NCI-H1930 (cell line): ENCODE measurements around the gene SPRR2D.
"Not testable (repeated sequence)": the region's sequence is repeated elsewhere in the genome, so short reads cannot be mapped to it uniquely, and the experiment has no call there.

Experiments used
- DNase-seq, 2 experiments: peaks; one replicate each; lab custom pipeline; 2025; lab: John Stamatoyannopoulos, UW

The SPRR2D gene

GRCh38 chr1:153040950-153041631, at the start of gene SPRR2D:
Gene SPRR2D (minus strand): TSS chr1:153041120. CDS start chr1:153040346, 774 bp downstream.
- no peak for DNase-seq

DNA sequence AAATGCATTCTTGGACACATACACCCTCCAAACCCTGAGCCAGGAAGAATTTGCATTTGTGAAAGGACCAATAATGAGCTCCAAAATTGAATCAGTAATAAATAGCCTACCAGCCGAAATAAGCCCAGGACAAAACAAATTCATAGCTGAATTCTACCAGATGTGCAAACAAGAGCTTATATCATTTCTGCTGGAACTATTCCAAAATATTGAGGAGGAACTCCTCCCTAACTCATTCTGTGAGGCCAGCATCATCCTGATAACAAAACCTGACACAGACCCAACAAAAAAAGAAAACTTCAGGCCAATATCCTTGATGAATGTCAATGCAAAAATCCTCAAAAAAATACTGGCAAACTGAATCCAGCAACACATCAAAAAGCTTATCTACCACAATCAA, 46.7 kb upstream of the SPRR2D start:
- DNase-seq: no peak

- no peak for DNase-seq
Observed at GRCh38 chr1:153081736-153082135, 40.8 kb upstream of the SPRR2D start.

- no peak for DNase-seq
Observed at GRCh38 chr1:153072806-153073726, 32.1 kb upstream of the SPRR2D start.

DNA sequence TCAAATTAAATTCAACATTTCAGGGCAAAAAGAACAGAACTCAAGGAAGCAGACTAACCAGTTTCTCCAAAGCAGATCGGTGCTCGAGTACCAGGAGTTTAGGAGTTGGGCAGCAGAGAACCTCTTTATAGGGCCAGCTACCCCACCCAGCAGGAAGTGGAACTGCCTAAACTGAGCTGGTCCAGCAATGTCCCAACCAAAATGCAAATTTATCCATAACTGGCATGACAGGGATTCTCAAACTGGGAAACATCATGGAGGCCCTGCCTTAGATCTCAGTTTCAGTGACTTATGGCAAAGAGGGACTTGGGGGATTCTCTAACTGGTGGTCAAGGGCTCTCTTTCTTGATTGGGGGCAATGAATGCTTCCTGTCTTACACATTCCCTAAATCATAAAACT, 30.6 kb upstream of the SPRR2D start, which contains the start of gene SPRR2B:
Gene SPRR2B, minus strand, starts transcription at position 101 of the 400 bp plus-strand sequence. CDS start 772 bp downstream, outside the sequence.
- no peak for DNase-seq

GRCh38 chr1:153070243-153070642, 29.3 kb upstream of the SPRR2D start:
- DNase-seq: no peak

GRCh38 chr1:153058826-153059784, 18.2 kb upstream of the SPRR2D start:
- no peak for DNase-seq

GRCh38 chr1:153058154-153058553, 17.2 kb upstream of the SPRR2D start:
- DNase-seq: no peak

- no peak for DNase-seq
Observed at GRCh38 chr1:153057375-153057774, 16.5 kb upstream of the SPRR2D start, which contains the start of gene SPRR2A. Gene SPRR2A (minus strand): TSS chr1:153057512. CDS start chr1:153056735, 777 bp downstream.

DNA sequence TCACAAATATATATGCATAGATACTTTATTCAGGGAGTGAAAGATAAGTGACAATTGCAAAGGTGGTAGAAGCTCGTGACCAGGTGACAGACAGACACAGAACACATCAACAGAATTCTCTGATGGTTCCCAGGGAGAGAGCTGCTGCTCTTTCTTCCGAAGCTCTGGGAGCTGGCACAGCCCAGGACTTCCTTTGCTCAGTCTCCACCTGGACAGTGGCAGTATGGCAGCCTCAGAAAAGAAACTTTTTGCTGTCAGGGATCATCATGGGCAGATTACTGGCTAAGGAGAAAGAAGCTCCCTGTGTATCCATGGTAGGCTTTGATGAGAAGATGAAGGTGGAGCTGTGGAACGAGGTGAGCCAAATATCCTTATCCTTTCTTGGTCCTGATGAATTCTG, 15.2 kb upstream of the SPRR2D start:
- not testable (repeated sequence) for DNase-seq

GRCh38 chr1:153049211-153049610, 8.3 kb upstream of the SPRR2D start:
- DNase-seq: no peak

DNA sequence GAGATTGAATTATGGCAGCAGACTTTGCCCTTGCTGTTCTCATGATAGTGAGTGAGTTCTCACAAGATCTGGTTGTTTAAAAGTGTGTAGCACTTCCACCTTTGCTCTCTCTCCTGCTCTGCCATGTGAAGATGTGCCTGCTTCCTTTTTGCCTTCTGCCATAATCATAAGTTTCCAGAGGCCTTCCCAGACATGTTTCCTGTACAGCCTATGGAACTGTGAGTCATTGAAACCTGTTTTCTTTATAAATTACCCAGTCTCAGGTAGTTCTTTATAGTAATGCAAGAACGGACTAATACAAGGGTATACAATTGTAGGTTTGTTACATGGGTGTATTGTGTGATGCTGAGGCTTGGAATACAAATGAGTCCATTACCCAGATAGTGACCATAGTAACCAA, 5.7 kb downstream of the SPRR2D start:
- no peak for DNase-seq

DNA sequence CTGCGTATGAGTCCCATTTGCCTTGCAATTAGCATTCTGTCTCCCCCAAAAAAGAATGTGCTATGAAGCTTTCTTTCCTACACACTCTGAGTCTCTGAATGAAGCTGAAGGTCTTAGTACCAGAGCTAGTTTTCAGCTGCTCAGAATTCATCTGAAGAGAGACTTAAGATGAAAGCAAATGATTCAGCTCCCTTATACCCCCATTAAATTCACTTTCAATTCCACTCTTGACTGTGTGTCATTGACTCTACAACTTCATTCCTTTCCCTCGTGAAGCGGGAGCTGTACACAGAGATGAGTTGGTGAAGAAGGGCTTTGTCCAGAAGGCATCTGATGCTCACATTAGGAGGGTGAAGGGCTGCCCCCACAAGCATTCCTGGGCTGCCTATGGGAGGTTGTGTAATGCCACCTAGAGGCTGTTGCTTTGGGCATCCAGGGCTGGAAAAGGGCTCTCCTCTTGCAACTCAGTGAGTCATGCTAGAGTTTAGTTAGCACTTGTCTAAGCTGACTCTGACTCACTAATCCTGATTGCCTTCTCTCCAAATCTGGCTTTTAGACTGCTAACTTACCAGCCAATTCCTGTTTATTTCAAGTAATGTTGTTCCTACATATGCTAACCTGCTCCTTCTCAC, 8.1 kb downstream of the SPRR2D start:
- no peak for DNase-seq

GRCh38 chr1:153032073-153032472, 8.8 kb downstream of the SPRR2D start:
- no peak for DNase-seq

DNA sequence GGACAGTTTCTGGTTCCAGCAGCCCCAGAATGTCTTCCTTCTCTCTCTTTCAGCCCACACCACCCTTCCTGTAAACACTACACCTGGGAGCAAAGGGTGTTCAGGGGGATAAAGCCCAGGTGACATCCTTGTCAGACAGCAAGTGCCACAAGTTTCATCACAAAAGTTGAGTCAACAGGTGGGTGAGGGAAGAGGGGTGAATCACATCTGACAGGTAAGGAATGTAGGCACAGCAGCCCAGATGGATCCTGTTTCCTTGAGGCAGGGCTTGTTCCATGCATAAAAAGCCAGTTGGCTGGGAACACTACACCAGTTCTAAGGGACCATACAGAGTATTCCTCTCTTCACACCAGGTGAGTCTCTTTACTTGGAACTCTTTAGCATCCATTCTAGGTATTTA, 10.0 kb downstream of the SPRR2D start, which contains the start of gene SPRR1B:
Gene SPRR1B, plus strand, starts transcription at position 309 of the 400 bp plus-strand sequence. CDS start 1,143 bp downstream, outside the sequence.
- DNase-seq: no peak

DNA sequence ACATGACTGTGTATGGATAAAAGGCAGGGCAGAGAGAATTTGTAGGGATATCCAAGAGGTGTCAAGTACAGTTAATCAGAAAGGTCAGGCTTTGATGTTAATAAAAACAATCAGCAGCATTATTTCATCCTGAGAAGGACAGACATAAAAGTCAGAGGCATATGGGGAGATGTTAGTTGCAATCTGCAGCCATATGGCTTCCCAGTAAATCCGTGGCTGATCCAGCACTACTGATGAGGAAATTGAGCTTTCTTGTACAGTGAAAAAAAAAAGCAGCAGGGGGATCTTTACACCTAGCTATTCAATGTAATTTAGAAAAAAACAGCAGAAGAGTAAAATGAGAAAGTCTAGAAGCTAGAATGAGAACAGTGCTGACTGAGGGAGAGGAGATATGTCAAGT, 12.2 kb downstream of the SPRR2D start:
- no peak for DNase-seq

GRCh38 chr1:153025797-153026196, 15.1 kb downstream of the SPRR2D start:
- no peak for DNase-seq

GRCh38 chr1:153024413-153024812, 16.5 kb downstream of the SPRR2D start:
- no peak for DNase-seq

GRCh38 chr1:153023109-153023508, 17.8 kb downstream of the SPRR2D start:
- no peak for DNase-seq

- not testable (repeated sequence) for DNase-seq
Observed at GRCh38 chr1:153022340-153022739, 18.6 kb downstream of the SPRR2D start.

DNA sequence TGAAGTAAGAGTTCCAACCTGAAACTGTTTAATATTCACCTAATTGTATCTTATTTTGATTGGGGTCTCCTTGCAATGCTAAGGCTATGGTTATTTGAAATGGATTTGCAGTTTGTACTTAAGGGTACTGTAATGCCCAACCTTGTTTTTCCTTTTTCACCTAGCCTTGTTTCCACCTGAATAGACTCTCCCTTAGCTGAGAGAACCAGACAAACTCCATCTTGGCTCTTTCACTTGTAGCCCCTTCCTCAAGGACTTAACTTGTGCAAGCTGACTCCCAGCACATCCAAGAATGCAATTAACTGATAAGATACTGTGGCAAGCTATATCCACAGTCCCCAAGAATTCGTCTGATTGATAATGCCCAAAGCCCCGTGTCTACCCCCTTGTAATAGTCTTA, 19.1 kb downstream of the SPRR2D start:
- DNase-seq: not testable (repeated sequence)
